Measurements from ENCODE around the gene ITGAL.
"Not testable (repeated sequence)": the region's sequence is repeated elsewhere in the genome, so short reads cannot be mapped to it uniquely, and the experiment has no call there.

ITGAL gene

GRCh38 chr16:30526823-30527634 is 54.5 kb downstream of the ITGAL start:
- peak; percentile 94 for DNase-seq

DNA sequence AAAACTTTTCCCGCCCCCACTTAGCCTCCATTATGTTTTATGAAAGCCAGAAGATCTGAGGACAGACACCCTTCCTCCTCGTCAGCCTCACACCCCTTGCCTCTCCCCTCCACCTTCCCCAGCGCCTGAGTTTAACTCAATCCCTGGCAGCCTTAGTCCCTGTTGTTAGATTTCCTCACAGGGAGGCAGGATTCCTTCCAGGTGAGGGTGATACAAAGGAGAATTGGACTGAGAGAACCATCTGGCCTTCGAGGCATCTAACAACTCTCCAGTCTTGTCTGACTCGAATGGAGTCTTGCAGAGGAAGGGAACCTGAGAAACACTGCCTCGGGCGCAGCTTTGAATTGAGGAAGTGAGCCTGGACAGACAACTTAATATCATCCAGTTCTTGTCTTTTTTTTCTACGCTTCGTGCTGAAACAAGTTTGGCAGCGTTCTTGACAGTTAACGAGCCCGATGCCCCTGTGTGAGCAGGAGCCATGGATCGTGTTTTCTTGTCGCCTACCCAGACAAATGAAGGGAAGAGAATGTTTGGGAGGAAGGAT is 55.2 kb downstream of the ITGAL start:
- peak; percentile 30 for DNase-seq

GRCh38 chr16:30528799-30529457 is 56.4 kb downstream of the ITGAL start:
- no peak for DNase-seq

DNA sequence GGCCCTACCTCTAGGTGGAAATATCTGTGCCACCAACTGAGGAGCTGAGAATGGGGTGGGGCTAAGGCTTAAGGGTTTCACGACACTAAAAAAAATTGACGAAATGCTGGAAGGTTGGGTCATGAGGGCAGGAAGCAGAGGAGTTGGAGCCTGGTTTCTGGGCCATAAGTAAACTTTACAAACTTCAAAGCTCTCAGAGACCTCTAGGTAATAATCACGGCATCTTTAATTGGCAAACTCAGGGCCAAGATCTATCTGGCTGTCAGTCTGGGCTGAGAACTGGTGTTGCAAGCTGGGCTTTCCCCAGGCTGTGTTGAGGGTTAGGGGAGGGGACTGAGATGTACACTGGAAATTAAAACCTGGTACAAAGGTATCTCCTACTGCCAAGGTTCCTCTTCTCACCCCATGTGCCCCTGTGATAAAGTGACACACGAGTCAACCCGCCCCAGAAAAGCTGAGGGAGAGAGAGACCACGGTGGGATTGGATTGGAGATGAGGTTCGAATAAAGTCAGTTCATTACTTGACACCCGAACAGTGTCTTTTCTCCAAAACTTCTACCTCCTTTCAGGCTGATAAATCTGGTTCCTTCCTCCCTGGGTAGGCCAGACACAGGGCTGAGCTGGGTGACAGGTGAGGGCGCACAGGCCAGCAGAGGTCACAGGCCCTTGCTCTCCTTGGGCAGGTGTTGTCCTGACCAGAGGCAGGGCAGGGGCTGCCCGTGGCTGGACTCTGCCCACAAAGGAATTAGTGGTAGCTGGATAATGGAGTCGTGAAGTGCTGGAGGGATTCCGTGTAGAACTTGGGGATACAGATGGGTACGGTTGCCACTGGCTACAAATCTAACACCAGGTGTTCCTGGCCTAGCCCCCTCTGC is 57.9 kb downstream of the ITGAL start:
- DNase-seq: peak; percentile 55

- DNase-seq: no peak
Observed at GRCh38 chr16:30532285-30533145, 60.0 kb downstream of the ITGAL start.

GRCh38 chr16:30533146-30533522 is 60.6 kb downstream of the ITGAL start:
- no peak for DNase-seq

- peak; percentile 32 for DNase-seq
Observed at GRCh38 chr16:30533748-30534367, 61.3 kb downstream of the ITGAL start.

GRCh38 chr16:30534368-30535105 is 62.0 kb downstream of the ITGAL start, which contains the start of gene ZNF747:
TSS of gene ZNF747 (minus strand) at chr16:30534858. CDS start at chr16:30534679, 179 bp downstream.
- peak; percentile 93 for DNase-seq

DNA sequence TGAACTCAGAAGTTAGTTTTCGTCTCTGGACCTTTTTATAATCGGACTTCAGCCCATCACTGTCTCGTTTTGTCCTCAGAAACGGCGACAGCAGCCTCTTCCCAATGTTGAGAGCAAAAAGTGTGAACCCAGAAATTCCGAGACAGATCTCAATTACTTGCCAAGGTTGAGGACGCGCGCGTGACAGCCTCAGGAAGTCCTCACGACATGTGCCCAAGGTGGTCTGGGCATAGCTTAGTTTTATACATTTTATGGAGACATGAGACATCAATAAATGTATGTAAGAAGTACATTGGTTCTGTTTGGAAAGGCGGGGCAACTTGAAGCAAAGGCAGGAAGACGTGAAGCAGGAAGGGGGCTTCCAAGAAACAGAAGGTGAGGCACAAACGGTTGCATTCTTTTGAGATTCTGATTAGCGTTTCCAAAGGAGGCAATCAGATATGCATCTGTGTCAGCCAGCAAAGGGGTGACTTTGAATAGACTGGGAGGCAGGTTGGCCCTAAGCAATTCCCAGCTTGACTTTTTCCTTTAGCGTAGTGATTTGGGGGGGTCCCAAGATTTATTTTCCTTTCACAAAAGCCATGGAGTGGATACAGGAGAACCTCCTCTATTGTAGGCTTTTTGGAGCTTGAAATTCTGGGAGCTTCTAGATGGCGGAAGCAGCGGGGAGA is 62.7 kb downstream of the ITGAL start:
- no peak for DNase-seq

DNA sequence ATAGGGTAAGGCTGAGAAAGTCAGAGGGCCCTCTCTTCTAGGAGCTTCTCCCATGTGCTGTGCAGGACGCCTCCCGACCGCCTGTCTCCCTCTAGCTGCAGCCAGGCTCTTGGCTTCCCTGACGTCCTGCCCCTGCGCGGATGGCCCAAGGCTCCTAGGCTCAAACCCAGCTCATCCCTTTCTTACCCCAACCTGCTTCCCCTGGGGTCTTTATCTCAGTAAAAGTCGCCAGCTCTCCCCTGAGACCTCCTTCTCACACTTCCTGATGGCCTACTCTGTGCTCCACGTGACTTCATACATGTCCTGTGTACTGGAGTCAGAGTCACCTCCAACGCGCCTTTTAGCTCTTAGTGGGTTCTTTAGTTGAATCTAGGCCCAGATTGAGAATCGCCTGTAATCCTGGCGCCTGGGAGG is 63.2 kb downstream of the ITGAL start:
- peak; percentile 68 for DNase-seq

- DNase-seq: not testable (repeated sequence)
Observed at GRCh38 chr16:30536391-30537024, 64.0 kb downstream of the ITGAL start.

DNA sequence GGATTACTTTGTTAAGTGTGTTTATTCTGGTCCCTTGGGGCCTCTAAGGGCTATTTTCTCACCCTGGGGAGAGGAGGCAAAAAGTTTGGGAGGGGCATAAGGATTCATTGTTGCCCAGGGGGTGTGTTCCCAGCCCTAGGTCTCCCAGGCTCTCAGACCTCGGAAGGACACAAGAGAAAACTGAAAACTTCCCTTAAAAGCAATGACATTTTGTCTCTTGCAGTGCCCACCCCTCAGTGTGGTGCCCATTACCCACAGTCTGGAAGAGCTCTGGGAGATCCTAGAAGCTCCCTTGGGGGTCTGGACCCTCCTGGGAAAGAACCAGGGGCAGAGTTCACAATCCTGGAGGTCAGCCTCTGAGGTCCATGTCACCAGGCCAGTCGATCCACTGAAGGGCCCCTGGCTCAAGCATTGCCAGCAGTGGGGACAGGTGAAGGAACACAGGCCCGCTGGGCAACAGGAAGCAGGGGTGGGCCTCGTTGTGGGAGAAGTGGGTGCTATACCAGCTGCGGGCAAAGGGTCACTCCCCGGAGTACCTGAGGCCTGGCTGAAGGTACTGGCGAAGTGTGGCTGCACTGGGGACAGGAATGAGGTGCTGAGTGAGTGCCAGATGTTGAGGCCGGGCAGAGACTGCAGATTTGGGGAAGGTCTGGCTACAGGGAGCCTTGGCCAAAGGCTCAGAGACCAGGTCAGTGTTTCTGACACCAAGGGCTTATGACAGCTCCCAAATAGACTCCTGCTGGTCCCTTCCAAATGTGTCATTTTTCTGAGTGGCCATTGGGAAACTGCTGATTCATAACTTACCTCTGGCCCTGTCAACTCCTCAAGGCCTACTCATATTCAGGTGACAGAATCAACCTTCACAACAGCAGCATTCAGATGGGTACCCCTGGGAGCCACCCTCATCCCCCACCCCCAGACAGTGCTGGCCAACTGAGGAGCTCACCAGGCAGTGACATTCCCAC is 66.7 kb downstream of the ITGAL start:
- DNase-seq: no peak

DNA sequence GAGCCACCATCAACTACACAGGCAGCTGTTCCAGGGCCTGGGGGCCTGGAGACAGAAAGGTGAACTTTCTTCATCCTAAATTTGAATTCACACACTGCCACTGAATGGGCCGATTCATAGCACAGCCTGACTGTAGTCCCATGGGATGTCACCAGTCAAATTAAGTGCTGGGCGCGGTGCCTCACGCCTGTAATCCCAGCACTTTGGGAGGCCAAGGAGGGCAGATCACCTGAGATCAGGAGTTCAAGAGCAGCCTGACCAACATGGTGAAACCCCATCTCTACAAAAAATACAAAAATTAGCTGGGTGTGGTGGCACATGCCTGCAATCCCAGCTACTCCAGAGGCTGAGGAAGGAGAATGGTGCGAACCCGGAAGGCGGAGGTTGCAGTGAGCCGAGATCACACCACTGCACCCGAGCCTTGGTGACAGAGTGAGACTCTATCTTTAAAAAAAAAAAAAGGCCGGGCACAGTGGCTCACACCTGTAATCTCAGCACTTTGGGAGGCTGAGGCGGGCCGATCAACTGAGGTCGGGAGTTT is 67.5 kb downstream of the ITGAL start:
- DNase-seq: not testable (repeated sequence)

GRCh38 chr16:30540916-30541464 is 68.4 kb downstream of the ITGAL start:
- DNase-seq: not testable (repeated sequence)

DNA sequence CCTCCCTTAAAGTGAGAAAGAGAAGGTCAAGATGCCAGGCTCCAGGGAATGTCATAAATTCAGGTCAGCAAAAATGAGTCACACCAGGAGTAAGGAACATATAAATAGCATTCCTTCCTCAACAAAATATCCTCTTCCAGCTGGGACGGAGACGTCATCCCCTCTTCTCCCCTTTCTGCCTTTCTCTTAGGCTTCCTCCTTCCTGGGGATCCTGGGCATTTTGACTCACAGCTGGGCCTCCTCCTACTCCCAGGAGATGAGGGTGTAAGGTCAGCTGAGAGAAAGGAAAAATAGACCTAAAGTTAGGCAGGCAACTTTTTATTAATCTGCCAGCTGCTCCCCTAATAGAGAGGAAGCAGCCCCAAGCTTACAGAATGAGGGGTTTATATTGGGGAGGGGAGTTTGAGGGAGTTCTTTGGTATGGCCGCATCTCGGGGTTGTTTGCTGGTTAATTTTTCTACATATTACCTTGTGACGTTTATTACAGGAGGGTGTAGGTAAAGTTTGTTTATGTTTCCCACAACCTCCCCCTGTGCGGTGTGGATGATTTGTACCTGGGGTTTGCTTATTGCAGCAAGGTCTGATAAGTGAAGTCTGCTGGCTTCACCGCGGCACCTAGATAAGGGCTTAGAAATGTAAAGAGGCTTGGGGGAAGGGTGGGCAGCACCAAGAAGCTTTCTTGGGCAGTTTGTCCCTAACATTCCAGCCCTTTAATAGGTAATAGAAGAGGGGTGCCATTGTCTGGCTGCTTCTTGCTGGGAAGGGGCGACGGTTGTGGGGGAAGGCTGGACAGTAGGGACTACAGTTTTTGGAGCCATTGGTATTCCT is 69.2 kb downstream of the ITGAL start:
- DNase-seq: no peak

DNA sequence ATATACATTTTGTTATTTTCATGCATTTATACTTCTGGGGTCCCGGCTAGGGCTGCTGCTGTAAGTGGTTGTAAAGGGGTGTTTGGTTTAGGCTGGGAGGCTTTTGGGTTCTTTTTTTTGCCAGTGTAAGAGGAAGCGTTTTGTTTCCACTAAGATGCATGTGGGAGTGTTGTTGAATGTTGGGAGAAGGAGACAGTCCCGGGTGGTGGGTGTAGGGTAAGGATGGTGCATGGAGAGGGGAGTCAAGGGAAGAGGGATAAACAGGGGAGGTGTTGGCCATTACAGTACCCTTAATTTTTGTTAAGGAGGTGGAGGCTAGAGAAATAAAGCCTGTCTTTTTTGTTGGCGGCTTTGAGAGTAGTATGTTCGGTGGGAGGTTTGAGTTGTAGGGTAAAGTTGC is 70.5 kb downstream of the ITGAL start:
- DNase-seq: no peak

DNA sequence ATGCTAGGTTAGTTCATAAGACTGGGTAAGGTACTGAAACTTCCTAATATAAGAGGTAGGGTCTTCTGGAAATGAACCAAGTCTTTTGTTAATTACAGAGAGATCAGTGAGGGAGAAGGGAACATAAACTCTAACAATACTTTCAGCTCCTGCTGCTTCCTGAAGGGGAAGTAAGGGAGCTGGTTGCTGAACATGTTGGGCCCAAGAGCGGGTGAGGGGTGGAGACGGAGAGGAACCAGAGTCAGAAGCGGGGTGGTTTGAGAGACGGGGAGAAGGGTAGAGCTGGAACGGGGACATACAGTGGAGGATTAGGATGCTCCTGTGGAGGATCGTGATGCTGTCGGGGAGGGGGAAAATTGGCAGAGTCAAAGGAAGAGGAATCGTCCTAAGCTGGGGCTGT is 73.6 kb downstream of the ITGAL start:
- DNase-seq: no peak

All from CD4-positive, alpha-beta T cell treated with Interleukin-17A for 1 hour (primary cell).